ENCODE measurements around the gene TMPRSS2. TPM values are rescaled to one million over a fixed set of nuclear protein-coding genes. Genes with fewer than 3 reads are reported as not detected.

Gene TMPRSS2
- total and polyA plus RNA-seq, 2 of the 13 experiments (the other 11 are each of a cell fraction or from before 2014, with no cell fraction given) = 1.7 to 1.8 TPM

DNA sequence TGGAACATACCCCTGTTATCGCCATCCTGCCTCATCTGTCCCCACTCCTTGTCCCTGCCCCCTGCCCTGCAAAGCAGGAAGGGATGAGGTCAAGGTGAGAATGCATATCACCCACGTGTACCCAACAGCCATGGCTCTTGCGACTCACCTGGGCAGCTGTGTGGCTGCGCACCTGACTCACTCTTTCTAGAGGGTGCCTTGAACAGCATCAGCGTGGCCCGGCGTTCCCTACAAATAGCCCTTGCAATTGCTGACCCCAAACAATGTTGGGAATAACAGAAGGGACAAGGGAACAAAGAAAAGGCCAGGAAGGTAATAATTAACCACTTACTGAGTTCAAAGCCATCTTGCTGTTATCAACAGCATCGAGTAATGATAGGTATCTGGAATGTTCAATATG lies 10.2 kb downstream of the TMPRSS2 start (continued):
- TF ChIP-seq SRY (CRISPR knock-in tag; IDR thresholded peaks at IDR 0.05) = no peak
- TF ChIP-seq ZSCAN22 (CRISPR knock-in tag; IDR thresholded peaks at IDR 0.05) = no peak
- TF ChIP-seq, protein P1, sequence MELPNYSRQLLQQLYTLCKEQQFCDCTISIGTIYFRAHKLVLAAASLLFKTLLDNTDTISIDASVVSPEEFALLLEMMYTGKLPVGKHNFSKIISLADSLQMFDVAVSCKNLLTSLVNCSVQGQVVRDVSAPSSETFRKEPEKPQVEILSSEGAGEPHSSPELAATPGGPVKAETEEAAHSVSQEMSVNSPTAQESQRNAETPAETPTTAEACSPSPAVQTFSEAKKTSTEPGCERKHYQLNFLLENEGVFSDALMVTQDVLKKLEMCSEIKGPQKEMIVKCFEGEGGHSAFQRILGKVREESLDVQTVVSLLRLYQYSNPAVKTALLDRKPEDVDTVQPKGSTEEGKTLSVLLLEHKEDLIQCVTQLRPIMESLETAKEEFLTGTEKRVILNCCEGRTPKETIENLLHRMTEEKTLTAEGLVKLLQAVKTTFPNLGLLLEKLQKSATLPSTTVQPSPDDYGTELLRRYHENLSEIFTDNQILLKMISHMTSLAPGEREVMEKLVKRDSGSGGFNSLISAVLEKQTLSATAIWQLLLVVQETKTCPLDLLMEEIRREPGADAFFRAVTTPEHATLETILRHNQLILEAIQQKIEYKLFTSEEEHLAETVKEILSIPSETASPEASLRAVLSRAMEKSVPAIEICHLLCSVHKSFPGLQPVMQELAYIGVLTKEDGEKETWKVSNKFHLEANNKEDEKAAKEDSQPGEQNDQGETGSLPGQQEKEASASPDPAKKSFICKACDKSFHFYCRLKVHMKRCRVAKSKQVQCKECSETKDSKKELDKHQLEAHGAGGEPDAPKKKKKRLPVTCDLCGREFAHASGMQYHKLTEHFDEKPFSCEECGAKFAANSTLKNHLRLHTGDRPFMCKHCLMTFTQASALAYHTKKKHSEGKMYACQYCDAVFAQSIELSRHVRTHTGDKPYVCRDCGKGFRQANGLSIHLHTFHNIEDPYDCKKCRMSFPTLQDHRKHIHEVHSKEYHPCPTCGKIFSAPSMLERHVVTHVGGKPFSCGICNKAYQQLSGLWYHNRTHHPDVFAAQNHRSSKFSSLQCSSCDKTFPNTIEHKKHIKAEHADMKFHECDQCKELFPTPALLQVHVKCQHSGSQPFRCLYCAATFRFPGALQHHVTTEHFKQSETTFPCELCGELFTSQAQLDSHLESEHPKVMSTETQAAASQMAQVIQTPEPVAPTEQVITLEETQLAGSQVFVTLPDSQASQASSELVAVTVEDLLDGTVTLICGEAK (IDR thresholded peaks at IDR 0.05) = no peak
- TF ChIP-seq, protein P1 (CRISPR knock-in tag; IDR thresholded peaks at IDR 0.05) = no peak
- TF ChIP-seq HHEX (CRISPR knock-in tag; IDR thresholded peaks at IDR 0.05) = no peak
- TF ChIP-seq NCOA2 (CRISPR knock-in tag; IDR thresholded peaks at IDR 0.05) = 0 out of 2 replicates have a peak, but pooled peaks have one; percentile 29
- TF ChIP-seq ZNF326 (CRISPR knock-in tag; IDR thresholded peaks at IDR 0.05; ENCODE audit: borderline replicate concordance) = no peak

All from HepG2 (cell line).